Measurements from ENCODE around the gene RAPGEF1.

DNA sequence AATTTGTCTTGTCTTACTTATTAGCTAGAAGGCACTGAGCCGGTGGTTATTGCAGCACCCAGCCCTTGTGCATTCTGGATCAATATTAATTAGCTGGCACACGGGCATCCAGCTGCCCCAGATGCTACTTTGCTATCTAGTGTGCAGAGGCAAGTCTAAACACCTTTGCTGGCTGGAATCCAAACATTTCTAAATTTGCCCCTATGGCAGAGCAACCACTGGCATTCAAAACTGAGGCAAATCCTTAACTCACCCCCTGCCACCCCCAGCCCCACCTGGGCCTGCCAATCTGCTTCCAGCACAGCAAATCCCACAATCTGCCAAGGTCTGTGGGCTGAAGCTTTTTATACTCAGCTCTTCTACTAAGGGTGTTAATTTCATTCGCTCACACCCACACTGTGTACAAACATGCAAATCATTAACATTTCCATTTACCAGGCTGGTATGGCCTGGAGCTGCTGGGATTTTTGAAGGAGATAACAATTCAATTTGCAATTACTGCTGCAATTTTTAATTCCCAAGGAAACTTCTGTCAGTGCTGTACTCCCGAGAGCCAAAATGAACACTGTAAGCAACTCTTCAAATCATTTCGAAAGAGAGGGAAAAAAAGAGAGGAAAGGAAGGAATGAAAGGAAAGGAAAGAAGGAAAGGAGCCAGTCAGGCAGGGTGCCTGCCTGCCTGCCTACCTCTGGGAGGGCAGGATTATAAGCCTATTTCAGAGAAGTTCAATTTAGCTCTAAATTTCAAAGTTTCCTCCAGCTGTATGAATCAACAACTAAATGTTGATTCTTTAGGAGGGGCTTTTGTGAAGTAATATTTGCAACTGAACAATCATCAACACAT is 35.5 kb downstream of the RAPGEF1 start:
- TF ChIP-seq CTCF (IDR thresholded peaks at IDR 0.05; ENCODE audit: low read length) (no peak), EZH2phosphoT487 (IDR thresholded peaks at IDR 0.05; ENCODE audit: low read length) (no peak)
